ENCODE data around the gene INPP4A. TPM values are rescaled to one million over a fixed set of nuclear protein-coding genes. Genes with fewer than 3 reads are reported as not detected.

INPP4A gene
- total and polyA plus RNA-seq, 2 of the 13 experiments (the other 11 are each of a cell fraction or from before 2014, with no cell fraction given) = 10.1 to 10.9 TPM

DNA sequence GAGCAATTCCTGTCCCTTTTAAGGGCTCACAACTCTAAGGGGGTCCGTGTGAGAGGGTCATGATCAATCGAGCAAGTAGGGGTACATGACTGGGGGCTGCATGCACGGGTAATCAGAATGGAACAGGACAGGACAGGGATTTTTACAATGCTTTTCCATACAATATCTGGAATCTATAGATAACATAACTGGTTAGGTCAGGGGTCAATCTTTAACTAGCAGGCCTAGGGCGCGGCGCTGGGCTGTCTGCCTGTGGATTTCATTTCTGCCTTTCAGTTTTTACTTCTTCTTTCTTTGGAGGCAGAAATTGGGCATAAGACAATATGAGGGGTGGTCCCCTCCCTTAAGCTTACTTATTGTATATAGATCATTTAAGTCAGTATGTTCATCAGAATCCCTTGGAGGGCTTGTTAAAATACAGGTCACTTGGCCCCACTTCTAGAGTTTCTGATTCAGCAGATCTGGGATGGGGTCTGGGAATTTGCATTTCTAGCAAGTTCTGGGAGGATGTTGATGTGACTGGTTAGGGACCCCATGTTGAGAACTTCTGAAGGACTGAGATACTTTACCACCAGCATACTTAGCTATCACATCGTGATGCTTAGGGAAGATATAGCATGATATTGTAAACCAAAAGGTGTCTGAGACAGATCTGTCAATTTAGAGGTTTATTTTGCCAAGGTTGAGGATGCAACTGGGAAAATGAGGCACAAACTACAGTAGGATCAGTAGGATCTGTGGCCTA lies 2.8 kb upstream of the INPP4A start (continued):
- TF ChIP-seq HMGXB4 (CRISPR knock-in tag; IDR thresholded peaks at IDR 0.05; ENCODE audit: borderline replicate concordance in 1 of 2, low read depth in 1 of 2) (no peak), TBL1XR1 (IDR thresholded peaks at IDR 0.05; ENCODE audit: borderline replicate concordance, low read length, partially characterized antibody) (no peak), PCBP1 (IDR thresholded peaks at IDR 0.05; ENCODE audit: borderline replicate concordance, low read depth, low read length) (no peak), KLF12 (CRISPR knock-in tag; IDR thresholded peaks at IDR 0.05; ENCODE audit: borderline replicate concordance) (no peak), ZEB1 (IDR thresholded peaks at IDR 0.05; ENCODE audit: insufficient replicate concordance, low read depth) (no peak), ZNF619 (CRISPR knock-in tag; IDR thresholded peaks at IDR 0.05) (no peak)

GRCh38 chr2:98442488-98442887 lies 2.2 kb upstream of the INPP4A start:
- intact Hi-C loops (cut with micrococcal nuclease; ENCODE audit: unreplicated experiment) = loop anchor here (10.0 kb wide), 1 partner anchor 162 kb away; the partner anchor contains the start of genes COA5 and UNC50
- H3K79me2 ChIP-seq (ENCODE audit: insufficient read depth, low read length) = peaks cover 23% of the 10 kb centered on the region
- 45% methylated on average over 4 of the region's 4 CpGs for WGBS (ENCODE audit: low lambda C conversion rate)
- no peaks in the 10 kb centered on the region for H3K9me3 ChIP-seq (ENCODE audit: low read length)
- no peak overlapping the region for H3K4me3 ChIP-seq (replicated peaks in 1 of 3; ENCODE audit: insufficient read depth in 1 of 3, low read depth in 2 of 3, low read length in 3 of 3)
- H3K9ac ChIP-seq (ENCODE audit: insufficient read depth, low read depth, low read length) = no peak overlapping the region
- peaks cover 3% of the 10 kb centered on the region; the same call in 1 of the 2 replicates for H4K20me1 ChIP-seq (ENCODE audit: insufficient read depth, low read length)
- POLR2A ChIA-PET = no interaction called here
- H3K36me3 ChIP-seq (replicated peaks in 1 of 2; ENCODE audit: control insufficient read depth in 1 of 2, insufficient read depth in 2 of 2, low read length in 2 of 2) = no peaks in the 10 kb centered on the region
- H3K4me2 ChIP-seq (ENCODE audit: low read depth, low read length) = no peak overlapping the region
- no TSS peak for BruUV-seq (replicated peaks)
- DNase-seq (ENCODE audit: low spot score) = no peak
- CTCF ChIA-PET (ENCODE audit: low intra/inter-chr PET ratio, low total read pairs) = no interaction called here
- H3K27me3 ChIP-seq (ENCODE audit: control insufficient read depth in 1 of 2, insufficient read depth in 2 of 2, low read length in 2 of 2) = no peaks in the 10 kb centered on the region; a peak in 1 of 5 replicates
- no peak for TF ChIP-seq ZSCAN22 (CRISPR knock-in tag; IDR thresholded peaks at IDR 0.05)
- no peak for TF ChIP-seq ZNF737 (CRISPR knock-in tag; IDR thresholded peaks at IDR 0.05; ENCODE audit: borderline replicate concordance)
- no peak for TF ChIP-seq ZNF850 (CRISPR knock-in tag; conservative IDR thresholded peaks at IDR 0.05)
- no peak for TF ChIP-seq ZNF567 (CRISPR knock-in tag; IDR thresholded peaks at IDR 0.05; ENCODE audit: borderline replicate concordance)
- no peak for TF ChIP-seq ZNF512 (CRISPR knock-in tag; IDR thresholded peaks at IDR 0.05)
- FAIRE-seq = no peak
- H3K4me1 ChIP-seq (ENCODE audit: insufficient read depth, low read length) = peaks cover 30% of the 10 kb centered on the region
- in situ Hi-C loops (cut with HindIII; ENCODE audit: extremely low pct_ligation_motif_present, low pct_unique_long_range_greater_than_20kb) = no loop called here
- no peak for ATAC-seq
- no peak overlapping the region for H3K27ac ChIP-seq (ENCODE audit: extremely low read length, insufficient read depth, low read length)
- no peak overlapping the region for H2AFZ ChIP-seq (ENCODE audit: low read length)
